ENCODE measurements around the gene ZNF407.

ZNF407 gene

GRCh38 chr18:74661008-74661407, 63.3 kb downstream of the ZNF407 start:
- no peaks in the 10 kb centered on the region for H3F3A ChIP-seq (ENCODE audit: insufficient read depth)
- no peaks in the 10 kb centered on the region for H3K9me3 ChIP-seq (ENCODE audit: insufficient read depth, low read length)
- H3K27ac ChIP-seq (ENCODE audit: low read depth, low read length), result no peak overlapping the region
- H3K9ac ChIP-seq (ENCODE audit: low read length), result no peak overlapping the region
- H3K27me3 ChIP-seq (ENCODE audit: low read length), result no peaks in the 10 kb centered on the region
- TF ChIP-seq, protein P1, sequence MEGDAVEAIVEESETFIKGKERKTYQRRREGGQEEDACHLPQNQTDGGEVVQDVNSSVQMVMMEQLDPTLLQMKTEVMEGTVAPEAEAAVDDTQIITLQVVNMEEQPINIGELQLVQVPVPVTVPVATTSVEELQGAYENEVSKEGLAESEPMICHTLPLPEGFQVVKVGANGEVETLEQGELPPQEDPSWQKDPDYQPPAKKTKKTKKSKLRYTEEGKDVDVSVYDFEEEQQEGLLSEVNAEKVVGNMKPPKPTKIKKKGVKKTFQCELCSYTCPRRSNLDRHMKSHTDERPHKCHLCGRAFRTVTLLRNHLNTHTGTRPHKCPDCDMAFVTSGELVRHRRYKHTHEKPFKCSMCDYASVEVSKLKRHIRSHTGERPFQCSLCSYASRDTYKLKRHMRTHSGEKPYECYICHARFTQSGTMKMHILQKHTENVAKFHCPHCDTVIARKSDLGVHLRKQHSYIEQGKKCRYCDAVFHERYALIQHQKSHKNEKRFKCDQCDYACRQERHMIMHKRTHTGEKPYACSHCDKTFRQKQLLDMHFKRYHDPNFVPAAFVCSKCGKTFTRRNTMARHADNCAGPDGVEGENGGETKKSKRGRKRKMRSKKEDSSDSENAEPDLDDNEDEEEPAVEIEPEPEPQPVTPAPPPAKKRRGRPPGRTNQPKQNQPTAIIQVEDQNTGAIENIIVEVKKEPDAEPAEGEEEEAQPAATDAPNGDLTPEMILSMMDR (IDR thresholded peaks at IDR 0.05; ENCODE audit: insufficient read depth, low read length, poor library complexity, severe bottlenecking), result no peak
- no peak for TF ChIP-seq EZH2phosphoT487 (conservative IDR thresholded peaks at IDR 0.05; ENCODE audit: low read length)
- no peak overlapping the region for H3K4me3 ChIP-seq (ENCODE audit: insufficient read depth, low read length, poor library complexity, severe bottlenecking)
- H3K36me3 ChIP-seq (ENCODE audit: low read length), result no peaks in the 10 kb centered on the region
- H3K4me2 ChIP-seq (ENCODE audit: low read depth, low read length, poor library complexity, severe bottlenecking), result no peak overlapping the region
- H2AFZ ChIP-seq (ENCODE audit: low read depth, low read length, severe bottlenecking), result no peak overlapping the region
- H3K9me2 ChIP-seq (replicated peaks; ENCODE audit: insufficient read depth, low read length), result no peaks in the 10 kb centered on the region
- H4K20me1 ChIP-seq (ENCODE audit: low read depth, low read length), result no peaks in the 10 kb centered on the region
- H3K79me2 ChIP-seq (ENCODE audit: insufficient read depth, low read length), result no peaks in the 10 kb centered on the region

DNA sequence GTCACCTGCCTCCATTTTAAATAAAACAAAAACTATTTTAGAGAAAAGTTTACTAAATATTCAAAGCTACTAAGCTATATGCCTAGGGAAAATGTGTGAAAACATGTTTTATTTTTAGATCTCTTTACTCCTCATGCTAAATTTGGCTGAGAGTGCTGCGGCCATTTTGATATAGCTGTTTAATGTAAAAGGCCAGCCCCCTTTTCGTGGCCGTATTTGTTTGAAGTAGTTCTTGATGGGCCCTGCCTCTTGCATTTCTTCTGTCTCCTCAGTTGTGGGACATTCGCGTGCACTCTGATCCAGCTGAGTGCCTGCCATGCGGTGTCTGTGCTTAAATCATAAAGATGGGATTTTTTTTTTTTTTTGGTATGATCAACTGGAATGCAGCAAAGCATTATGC, 64.0 kb downstream of the ZNF407 start:
- Histone ChIP-seq H3K9me3 (ENCODE audit: insufficient read depth, low read length) (no peaks in the 10 kb centered on the region), H3K27ac (ENCODE audit: low read depth, low read length) (no peak overlapping the region), H3K9ac (ENCODE audit: low read length) (no peak overlapping the region), H3K9me2 (replicated peaks; ENCODE audit: insufficient read depth, low read length) (no peaks in the 10 kb centered on the region), H3K79me2 (ENCODE audit: insufficient read depth, low read length) (no peaks in the 10 kb centered on the region), H3K36me3 (ENCODE audit: low read length) (no peaks in the 10 kb centered on the region), H3K4me2 (ENCODE audit: low read depth, low read length, poor library complexity, severe bottlenecking) (no peak overlapping the region), H4K20me1 (ENCODE audit: low read depth, low read length) (no peaks in the 10 kb centered on the region), H2AFZ (ENCODE audit: low read depth, low read length, severe bottlenecking) (no peak overlapping the region), H3F3A (ENCODE audit: insufficient read depth) (no peaks in the 10 kb centered on the region), H3K27me3 (ENCODE audit: low read length) (no peaks in the 10 kb centered on the region), H3K4me3 (ENCODE audit: insufficient read depth, low read length, poor library complexity, severe bottlenecking) (no peak overlapping the region)
- TF ChIP-seq, protein P1 (IDR thresholded peaks at IDR 0.05; ENCODE audit: insufficient read depth, low read length, poor library complexity, severe bottlenecking), result no peak
- no peak for TF ChIP-seq EZH2phosphoT487 (conservative IDR thresholded peaks at IDR 0.05; ENCODE audit: low read length)

DNA sequence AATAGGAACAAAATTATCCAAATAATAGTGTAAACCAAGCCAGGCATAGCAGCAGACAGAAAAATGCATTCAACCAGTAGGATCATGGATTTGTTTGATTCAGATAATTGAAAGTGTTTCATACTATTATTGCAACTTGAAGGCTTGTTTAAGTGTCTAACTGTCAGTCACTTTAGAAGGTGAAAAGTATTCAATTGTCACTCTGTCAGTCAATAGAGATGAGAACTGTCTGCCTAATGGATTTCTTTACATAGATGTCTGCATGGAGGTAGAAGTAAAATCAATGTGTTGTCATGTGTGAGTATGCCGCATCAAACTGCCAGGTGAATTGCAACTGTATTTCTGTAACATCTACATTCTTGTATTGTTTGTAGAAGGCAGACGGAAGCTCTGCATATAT, 65.0 kb downstream of the ZNF407 start:
- no peak overlapping the region for H3K27ac ChIP-seq (ENCODE audit: low read depth, low read length)
- no peaks in the 10 kb centered on the region for H3K9me3 ChIP-seq (ENCODE audit: insufficient read depth, low read length)
- H3K4me2 ChIP-seq (ENCODE audit: low read depth, low read length, poor library complexity, severe bottlenecking), result no peak overlapping the region
- H3K79me2 ChIP-seq (ENCODE audit: insufficient read depth, low read length), result no peaks in the 10 kb centered on the region
- H3K9ac ChIP-seq (ENCODE audit: low read length), result no peak overlapping the region
- H3K27me3 ChIP-seq (ENCODE audit: low read length), result no peaks in the 10 kb centered on the region
- H4K20me1 ChIP-seq (ENCODE audit: low read depth, low read length), result no peaks in the 10 kb centered on the region
- no peaks in the 10 kb centered on the region for H3K9me2 ChIP-seq (replicated peaks; ENCODE audit: insufficient read depth, low read length)
- no peaks in the 10 kb centered on the region for H3K36me3 ChIP-seq (ENCODE audit: low read length)
- TF ChIP-seq, protein P1 (IDR thresholded peaks at IDR 0.05; ENCODE audit: insufficient read depth, low read length, poor library complexity, severe bottlenecking), result no peak
- no peak for TF ChIP-seq EZH2phosphoT487 (conservative IDR thresholded peaks at IDR 0.05; ENCODE audit: low read length)
- no peaks in the 10 kb centered on the region for H3F3A ChIP-seq (ENCODE audit: insufficient read depth)
- no peak overlapping the region for H2AFZ ChIP-seq (ENCODE audit: low read depth, low read length, severe bottlenecking)
- H3K4me3 ChIP-seq (ENCODE audit: insufficient read depth, low read length, poor library complexity, severe bottlenecking), result no peak overlapping the region
